ENCODE results near the gene ADM.

The ADM gene

GRCh38 chr11:10354389-10354788 is 49.5 kb downstream of the ADM start:
- Mint-ChIP-seq H3K27ac (ENCODE audit: low read depth) (no peak overlapping the region), H3K27me3 (peaks cover 70% of the 10 kb centered on the region), H3K4me1 (no peaks in the 10 kb centered on the region), H3K4me3 (no peak overlapping the region), H3K36me3 (ENCODE audit: insufficient read depth) (peaks cover 2% of the 10 kb centered on the region), H3K9me3 (no peaks in the 10 kb centered on the region)
- DNase-seq (ENCODE audit: low spot score in 2 of 2) (no peak), ATAC-seq (replicated peaks; ENCODE audit: extremely low read depth, poor library complexity, severe bottlenecking) (no peak)

GRCh38 chr11:10355257-10355661 is 50.4 kb downstream of the ADM start:
- H3K27ac Mint-ChIP-seq (ENCODE audit: low read depth) = no peak overlapping the region
- peaks cover 79% of the 10 kb centered on the region for H3K27me3 Mint-ChIP-seq
- no peak overlapping the region for H3K4me3 Mint-ChIP-seq
- no peaks in the 10 kb centered on the region for H3K9me3 Mint-ChIP-seq
- DNase-seq (ENCODE audit: low spot score in 2 of 2) (no peak), ATAC-seq (replicated peaks; ENCODE audit: extremely low read depth, poor library complexity, severe bottlenecking) (no peak)
- H3K36me3 Mint-ChIP-seq (ENCODE audit: insufficient read depth) = peaks cover 2% of the 10 kb centered on the region
- no peaks in the 10 kb centered on the region for H3K4me1 Mint-ChIP-seq

- no peak for ATAC-seq (replicated peaks; ENCODE audit: extremely low read depth, poor library complexity, severe bottlenecking)
- H3K9me3 Mint-ChIP-seq = peaks cover 5% of the 10 kb centered on the region
- no peak for DNase-seq (ENCODE audit: low spot score in 2 of 2)
- H3K36me3 Mint-ChIP-seq (ENCODE audit: insufficient read depth) = peaks cover 2% of the 10 kb centered on the region
- H3K4me3 Mint-ChIP-seq = no peak overlapping the region
- H3K27me3 Mint-ChIP-seq = peaks cover 79% of the 10 kb centered on the region
- no peaks in the 10 kb centered on the region for H3K4me1 Mint-ChIP-seq
- no peak overlapping the region for H3K27ac Mint-ChIP-seq (ENCODE audit: low read depth)
These were observed 51.3 kb downstream of the ADM start for GRCh38 chr11:10356161-10356560.

Measured in central memory CD8-positive, alpha-beta T cell (primary cell).